AG10803 (cell line): ENCODE data around the gene C22orf15.

ENCODE experiments used
- DNase-seq: peaks from one replicate; pipeline ENCODE4 v3.0.0; 2010; ENCODE audit warnings: low read depth
- H3K4me3 ChIP-seq: 2 replicates; pipeline ENCODE4 v1.5.1; 2011; ENCODE audit warnings: mild to moderate bottlenecking, low read length, control low read depth
- TF ChIP-seq, protein P1 (sequence below): conservative IDR thresholded peaks from 2 replicates; pipeline ENCODE4 v1.5.1; 2011; ENCODE audit warnings: mild to moderate bottlenecking, low read length, control low read depth, inconsistent platforms

The C22orf15 gene

DNA sequence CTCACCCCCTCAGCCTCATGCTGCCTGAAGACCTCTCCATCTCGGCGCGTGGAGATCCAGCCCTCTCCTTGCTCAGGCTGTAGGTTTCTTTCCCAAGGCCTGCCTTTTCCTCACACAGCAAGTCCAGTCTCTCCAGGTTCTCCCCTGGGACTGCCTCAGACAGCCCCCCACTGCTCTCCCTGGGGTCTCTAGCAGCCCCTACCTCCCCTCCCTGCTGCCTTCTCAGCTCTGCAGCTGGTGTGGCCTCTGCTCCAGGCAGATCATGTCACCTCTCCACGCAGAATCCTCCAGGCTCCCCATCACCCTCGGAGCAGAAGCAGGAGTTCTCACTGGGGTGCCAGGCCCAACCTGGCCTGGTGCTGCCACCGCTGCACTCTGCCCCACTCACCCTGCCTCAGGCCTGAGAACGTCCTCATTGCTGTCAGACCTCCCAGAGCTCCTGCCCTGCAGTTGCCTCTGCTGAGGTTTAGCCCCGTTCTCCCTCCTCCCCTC is 39.1 kb downstream of the C22orf15 start:
- DNase-seq, result no peak
- TF ChIP-seq, protein P1, sequence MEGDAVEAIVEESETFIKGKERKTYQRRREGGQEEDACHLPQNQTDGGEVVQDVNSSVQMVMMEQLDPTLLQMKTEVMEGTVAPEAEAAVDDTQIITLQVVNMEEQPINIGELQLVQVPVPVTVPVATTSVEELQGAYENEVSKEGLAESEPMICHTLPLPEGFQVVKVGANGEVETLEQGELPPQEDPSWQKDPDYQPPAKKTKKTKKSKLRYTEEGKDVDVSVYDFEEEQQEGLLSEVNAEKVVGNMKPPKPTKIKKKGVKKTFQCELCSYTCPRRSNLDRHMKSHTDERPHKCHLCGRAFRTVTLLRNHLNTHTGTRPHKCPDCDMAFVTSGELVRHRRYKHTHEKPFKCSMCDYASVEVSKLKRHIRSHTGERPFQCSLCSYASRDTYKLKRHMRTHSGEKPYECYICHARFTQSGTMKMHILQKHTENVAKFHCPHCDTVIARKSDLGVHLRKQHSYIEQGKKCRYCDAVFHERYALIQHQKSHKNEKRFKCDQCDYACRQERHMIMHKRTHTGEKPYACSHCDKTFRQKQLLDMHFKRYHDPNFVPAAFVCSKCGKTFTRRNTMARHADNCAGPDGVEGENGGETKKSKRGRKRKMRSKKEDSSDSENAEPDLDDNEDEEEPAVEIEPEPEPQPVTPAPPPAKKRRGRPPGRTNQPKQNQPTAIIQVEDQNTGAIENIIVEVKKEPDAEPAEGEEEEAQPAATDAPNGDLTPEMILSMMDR, result no peak
- no peak overlapping the region for H3K4me3 ChIP-seq

DNA sequence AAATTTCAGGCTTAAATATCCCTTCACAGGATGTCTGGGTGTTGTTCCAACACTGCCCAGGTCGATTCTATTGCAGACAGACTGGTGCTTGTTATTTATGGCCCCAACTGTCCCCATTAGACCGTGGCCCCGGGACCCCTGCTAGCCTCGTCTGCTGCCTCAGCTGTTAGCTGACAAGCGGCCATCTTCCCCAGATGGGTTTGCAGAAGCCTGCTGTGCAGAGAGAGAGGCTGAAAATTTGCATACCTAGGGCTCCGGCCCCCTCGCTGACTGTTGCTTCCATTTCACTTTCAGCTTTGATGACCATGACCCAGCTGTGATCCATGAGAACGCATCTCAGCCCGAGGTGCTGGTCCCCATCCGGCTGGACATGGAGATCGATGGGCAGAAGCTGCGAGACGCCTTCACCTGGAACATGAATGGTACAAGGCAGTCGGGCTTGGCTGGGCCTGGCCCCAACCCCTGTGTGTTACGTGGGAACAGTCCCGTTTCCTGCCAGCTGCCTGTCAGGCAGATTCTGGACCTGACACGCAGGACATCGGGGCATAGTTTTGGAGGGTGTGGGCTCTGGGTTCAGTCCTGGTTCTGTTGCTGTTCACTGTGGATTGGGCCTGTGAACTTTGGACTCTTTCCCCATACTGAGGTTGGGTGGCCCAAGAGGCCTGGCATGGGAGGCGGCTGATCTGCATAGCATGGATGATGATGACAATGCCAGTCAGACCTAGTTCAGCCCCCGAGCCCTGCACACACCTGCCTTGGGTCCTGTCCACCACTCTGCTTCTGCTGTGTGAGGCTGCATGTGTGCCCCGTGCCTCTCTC is 40.4 kb downstream of the C22orf15 start:
- TF ChIP-seq, protein P1, result no peak
- no peak for DNase-seq
- no peak overlapping the region for H3K4me3 ChIP-seq

DNA sequence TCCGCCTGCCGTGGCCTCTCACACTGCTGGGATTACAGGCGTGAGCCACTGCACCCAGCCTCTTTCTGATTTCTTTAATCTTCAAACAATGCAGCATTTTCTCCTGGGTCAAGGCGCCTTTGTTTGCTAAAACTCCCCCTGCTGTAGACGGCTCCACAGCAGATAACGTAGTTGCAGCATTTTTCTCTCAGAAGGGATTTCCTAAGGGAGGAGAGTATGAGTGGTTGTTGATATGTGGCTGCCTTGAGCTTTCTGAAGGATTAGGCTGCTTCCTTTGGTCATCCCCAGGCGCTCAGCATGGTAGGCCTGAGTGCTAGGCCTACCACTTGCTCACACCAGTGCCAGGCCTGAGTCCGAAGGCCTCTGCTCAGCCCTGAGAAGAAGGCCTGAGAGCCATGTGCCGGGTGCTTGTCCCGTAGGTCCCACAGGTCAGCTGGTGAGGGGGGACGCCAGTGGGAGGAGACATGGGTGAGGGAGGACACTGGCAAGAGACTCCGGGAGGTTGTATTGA is 42.0 kb downstream of the C22orf15 start:
- H3K4me3 ChIP-seq, result no peak overlapping the region
- TF ChIP-seq, protein P1, result no peak
- DNase-seq, result no peak

DNA sequence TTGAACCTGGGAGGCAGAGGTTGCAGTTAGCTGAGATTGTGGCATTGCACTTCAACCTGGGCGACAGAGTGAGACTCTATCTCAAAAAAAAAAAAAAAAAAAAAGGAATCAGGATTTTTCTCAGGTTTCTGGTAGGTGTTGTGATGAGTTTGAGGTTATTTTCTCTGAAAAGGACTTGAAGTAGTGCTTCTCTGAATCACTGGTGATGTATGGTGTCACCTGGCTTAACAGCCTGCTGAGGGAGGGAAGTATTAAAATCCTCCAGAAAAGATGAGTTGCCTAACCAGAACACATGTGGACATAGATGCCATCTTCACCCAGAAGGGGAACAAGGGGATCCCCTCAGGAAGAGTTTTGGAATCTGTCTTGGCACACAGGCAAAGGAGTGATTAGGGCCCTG is 44.0 kb downstream of the C22orf15 start:
- no peak for DNase-seq
- no peak overlapping the region for H3K4me3 ChIP-seq
- TF ChIP-seq, protein P1, result no peak

DNA sequence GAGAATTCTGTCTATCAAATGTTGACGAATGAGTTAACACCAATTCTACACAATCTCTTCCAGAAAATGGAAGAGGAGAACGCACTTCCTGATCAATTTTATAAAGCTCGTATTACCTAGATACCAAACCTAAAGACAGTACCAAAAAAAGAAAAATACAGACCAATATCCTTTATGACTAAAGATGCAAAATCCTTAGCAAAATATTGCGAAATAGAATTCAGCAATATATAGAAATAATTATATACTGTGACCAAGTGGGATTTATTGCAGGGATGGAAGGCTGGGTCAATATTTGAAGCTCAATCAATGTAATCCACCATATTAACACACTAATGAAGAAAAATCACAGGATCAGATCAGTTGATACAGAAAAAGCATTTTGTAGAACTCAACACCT is 49.6 kb downstream of the C22orf15 start:
- TF ChIP-seq, protein P1, result no peak
- no peak for DNase-seq
- no peak overlapping the region for H3K4me3 ChIP-seq
